H1 (cell line): ENCODE data around the gene ROM1. TPM values are rescaled to one million over a fixed set of nuclear protein-coding genes. Genes with fewer than 3 reads are reported as not detected.

Experiments
- BCL11A ChIP-seq, 2 experiments: IDR thresholded peaks; one replicate each; pipeline ENCODE4 v1.6.1; 2011; ENCODE audit warnings: low read depth in 2 of 2, low read length in 2 of 2, mild to moderate bottlenecking in 2 of 2
- CBX5 ChIP-seq: fragments of 300-800, 300-1000 bp; sonication (generic); IDR thresholded peaks from 2 replicates; pipeline ENCODE4 v1.7.1; 2016; ENCODE audit warnings: antibody characterized with exemption, low read length, low read depth
- CHD1 ChIP-seq: IDR thresholded peaks from 2 replicates; pipeline ENCODE4 v1.6.1; 2012; ENCODE audit warnings: low read depth, low read length, improper control_type of control experiment
- EP300 ChIP-seq, 2 experiments: IDR thresholded peaks; 1 replicate in 1 of 2; 2 replicates in 1 of 2; pipeline ENCODE4 v1.6.1; 2011 to 2012; ENCODE audit warnings: low read depth in 2 of 2, low read length in 2 of 2, mild to moderate bottlenecking in 2 of 2, borderline replicate concordance in 1 of 2, inconsistent platforms in 1 of 2, moderate library complexity in 1 of 2
- GABPA ChIP-seq: IDR thresholded peaks from 2 replicates; pipeline ENCODE4 v1.6.1; 2011; ENCODE audit warnings: mild to moderate bottlenecking, low read length, moderate library complexity, borderline replicate concordance; ENCODE audit not compliant: insufficient read depth
- MAFK ChIP-seq: IDR thresholded peaks from 2 replicates; pipeline ENCODE4 v1.6.1; 2012; ENCODE audit warnings: low read depth, mild to moderate bottlenecking, improper control_type of control experiment, low read length
- POLR2AphosphoS5 ChIP-seq: IDR thresholded peaks from 2 replicates; pipeline ENCODE4 v1.6.1; 2011; ENCODE audit warnings: low read depth, low read length
- SAP30 ChIP-seq: fragments of 300-600 bp; sonication (generic); IDR thresholded peaks from 2 replicates; pipeline ENCODE4 v1.7.1; 2012; ENCODE audit warnings: low read length, moderate library complexity, mild to moderate bottlenecking, inconsistent platforms; ENCODE audit not compliant: insufficient read depth, insufficient replicate concordance
- SP2 ChIP-seq: IDR thresholded peaks from 2 replicates; pipeline ENCODE4 v1.6.1; 2012; ENCODE audit warnings: mild to moderate bottlenecking, low read length, inconsistent platforms
- polyA plus RNA-seq, 7 experiments: library from polyadenylated mRNA; depleted of rRNA in 3 of 7; stranded (reverse) in 5 of 7; unstranded in 2 of 7; fragments of >200 nt in 5 of 7; fragments of 200-250 nt in 2 of 7; gene quantifications; 1 replicate in 5 of 7; 2 replicates in 1 of 7; 4 replicates in 1 of 7; pipeline versions ENCODE4 v1.2.1 to v1.2.3, GENCODE V29; 2011 to 2013; ENCODE audit warnings: missing spikeins in 2 of 7, mixed read lengths in 2 of 7
- total RNA-seq: library from RNA; stranded (reverse); fragmentation: NEBNext Ultra II Directional; extraction: Animal tissue kit (Norgen Biotek cat#: 25700); gene quantifications from 2 replicates; pipeline ENCODE4 v1.2.1, GENCODE V29; 2021
- TF ChIP-seq, protein P1 (sequence below): fragments of 300-600 bp; sonication (generic); IDR thresholded peaks from 2 replicates; pipeline ENCODE4 v1.7.1; 2012; ENCODE audit warnings: low read length, moderate library complexity, mild to moderate bottlenecking, inconsistent platforms; ENCODE audit not compliant: insufficient replicate concordance
- TF ChIP-seq, protein P2 (sequence below): IDR thresholded peaks from 2 replicates; pipeline ENCODE4 v1.6.1; 2011; ENCODE audit warnings: low read depth, mild to moderate bottlenecking, low read length; ENCODE audit not compliant: insufficient read depth

Gene ROM1
- total and polyA plus RNA-seq, 2 of the 8 experiments (the other 6 are each of a cell fraction or from before 2014, with no cell fraction given) = 0.86 to 2.2 TPM

DNA sequence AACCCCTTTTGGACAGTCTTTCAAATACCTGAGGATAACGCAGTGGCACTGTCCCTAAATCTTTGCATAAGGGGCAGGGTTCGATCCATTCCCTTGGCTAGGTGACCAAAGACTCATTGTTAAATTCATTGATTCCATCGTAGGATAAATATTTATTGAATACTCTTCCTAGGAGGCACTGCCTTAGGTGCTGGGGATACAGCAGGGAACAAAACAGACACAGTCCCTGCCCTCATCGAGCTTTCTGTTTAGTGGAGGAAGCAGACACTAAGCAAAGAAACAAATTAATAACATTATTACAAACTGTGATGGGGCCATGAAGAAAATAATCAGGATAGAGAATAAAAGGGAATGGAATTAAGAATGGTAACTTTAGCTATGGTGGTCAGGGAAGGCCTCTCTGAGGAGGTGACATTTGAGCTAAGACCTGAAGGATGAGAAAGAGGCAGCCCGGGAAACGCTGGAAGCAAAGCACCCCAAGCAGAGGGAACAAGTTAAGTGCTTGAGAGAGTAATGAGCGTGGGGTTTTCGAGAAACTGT is 8.0 kb downstream of the ROM1 start (continued):
- TF ChIP-seq, protein P1, sequence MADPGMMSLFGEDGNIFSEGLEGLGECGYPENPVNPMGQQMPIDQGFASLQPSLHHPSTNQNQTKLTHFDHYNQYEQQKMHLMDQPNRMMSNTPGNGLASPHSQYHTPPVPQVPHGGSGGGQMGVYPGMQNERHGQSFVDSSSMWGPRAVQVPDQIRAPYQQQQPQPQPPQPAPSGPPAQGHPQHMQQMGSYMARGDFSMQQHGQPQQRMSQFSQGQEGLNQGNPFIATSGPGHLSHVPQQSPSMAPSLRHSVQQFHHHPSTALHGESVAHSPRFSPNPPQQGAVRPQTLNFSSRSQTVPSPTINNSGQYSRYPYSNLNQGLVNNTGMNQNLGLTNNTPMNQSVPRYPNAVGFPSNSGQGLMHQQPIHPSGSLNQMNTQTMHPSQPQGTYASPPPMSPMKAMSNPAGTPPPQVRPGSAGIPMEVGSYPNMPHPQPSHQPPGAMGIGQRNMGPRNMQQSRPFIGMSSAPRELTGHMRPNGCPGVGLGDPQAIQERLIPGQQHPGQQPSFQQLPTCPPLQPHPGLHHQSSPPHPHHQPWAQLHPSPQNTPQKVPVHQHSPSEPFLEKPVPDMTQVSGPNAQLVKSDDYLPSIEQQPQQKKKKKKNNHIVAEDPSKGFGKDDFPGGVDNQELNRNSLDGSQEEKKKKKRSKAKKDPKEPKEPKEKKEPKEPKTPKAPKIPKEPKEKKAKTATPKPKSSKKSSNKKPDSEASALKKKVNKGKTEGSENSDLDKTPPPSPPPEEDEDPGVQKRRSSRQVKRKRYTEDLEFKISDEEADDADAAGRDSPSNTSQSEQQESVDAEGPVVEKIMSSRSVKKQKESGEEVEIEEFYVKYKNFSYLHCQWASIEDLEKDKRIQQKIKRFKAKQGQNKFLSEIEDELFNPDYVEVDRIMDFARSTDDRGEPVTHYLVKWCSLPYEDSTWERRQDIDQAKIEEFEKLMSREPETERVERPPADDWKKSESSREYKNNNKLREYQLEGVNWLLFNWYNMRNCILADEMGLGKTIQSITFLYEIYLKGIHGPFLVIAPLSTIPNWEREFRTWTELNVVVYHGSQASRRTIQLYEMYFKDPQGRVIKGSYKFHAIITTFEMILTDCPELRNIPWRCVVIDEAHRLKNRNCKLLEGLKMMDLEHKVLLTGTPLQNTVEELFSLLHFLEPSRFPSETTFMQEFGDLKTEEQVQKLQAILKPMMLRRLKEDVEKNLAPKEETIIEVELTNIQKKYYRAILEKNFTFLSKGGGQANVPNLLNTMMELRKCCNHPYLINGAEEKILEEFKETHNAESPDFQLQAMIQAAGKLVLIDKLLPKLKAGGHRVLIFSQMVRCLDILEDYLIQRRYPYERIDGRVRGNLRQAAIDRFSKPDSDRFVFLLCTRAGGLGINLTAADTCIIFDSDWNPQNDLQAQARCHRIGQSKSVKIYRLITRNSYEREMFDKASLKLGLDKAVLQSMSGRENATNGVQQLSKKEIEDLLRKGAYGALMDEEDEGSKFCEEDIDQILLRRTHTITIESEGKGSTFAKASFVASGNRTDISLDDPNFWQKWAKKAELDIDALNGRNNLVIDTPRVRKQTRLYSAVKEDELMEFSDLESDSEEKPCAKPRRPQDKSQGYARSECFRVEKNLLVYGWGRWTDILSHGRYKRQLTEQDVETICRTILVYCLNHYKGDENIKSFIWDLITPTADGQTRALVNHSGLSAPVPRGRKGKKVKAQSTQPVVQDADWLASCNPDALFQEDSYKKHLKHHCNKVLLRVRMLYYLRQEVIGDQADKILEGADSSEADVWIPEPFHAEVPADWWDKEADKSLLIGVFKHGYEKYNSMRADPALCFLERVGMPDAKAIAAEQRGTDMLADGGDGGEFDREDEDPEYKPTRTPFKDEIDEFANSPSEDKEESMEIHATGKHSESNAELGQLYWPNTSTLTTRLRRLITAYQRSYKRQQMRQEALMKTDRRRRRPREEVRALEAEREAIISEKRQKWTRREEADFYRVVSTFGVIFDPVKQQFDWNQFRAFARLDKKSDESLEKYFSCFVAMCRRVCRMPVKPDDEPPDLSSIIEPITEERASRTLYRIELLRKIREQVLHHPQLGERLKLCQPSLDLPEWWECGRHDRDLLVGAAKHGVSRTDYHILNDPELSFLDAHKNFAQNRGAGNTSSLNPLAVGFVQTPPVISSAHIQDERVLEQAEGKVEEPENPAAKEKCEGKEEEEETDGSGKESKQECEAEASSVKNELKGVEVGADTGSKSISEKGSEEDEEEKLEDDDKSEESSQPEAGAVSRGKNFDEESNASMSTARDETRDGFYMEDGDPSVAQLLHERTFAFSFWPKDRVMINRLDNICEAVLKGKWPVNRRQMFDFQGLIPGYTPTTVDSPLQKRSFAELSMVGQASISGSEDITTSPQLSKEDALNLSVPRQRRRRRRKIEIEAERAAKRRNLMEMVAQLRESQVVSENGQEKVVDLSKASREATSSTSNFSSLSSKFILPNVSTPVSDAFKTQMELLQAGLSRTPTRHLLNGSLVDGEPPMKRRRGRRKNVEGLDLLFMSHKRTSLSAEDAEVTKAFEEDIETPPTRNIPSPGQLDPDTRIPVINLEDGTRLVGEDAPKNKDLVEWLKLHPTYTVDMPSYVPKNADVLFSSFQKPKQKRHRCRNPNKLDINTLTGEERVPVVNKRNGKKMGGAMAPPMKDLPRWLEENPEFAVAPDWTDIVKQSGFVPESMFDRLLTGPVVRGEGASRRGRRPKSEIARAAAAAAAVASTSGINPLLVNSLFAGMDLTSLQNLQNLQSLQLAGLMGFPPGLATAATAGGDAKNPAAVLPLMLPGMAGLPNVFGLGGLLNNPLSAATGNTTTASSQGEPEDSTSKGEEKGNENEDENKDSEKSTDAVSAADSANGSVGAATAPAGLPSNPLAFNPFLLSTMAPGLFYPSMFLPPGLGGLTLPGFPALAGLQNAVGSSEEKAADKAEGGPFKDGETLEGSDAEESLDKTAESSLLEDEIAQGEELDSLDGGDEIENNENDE = no peak
- TF ChIP-seq, protein P2, sequence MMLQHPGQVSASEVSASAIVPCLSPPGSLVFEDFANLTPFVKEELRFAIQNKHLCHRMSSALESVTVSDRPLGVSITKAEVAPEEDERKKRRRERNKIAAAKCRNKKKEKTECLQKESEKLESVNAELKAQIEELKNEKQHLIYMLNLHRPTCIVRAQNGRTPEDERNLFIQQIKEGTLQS = no peak
- TF ChIP-seq CHD1 (no peak), GABPA (no peak), POLR2AphosphoS5 (no peak), SAP30 (no peak), MAFK (no peak), CBX5 (no peak), BCL11A (IDR thresholded peaks at IDR 0.05; ENCODE audit: low read depth in 2 of 2, low read length in 2 of 2) (no peak), EP300 (IDR thresholded peaks at IDR 0.05; ENCODE audit: borderline replicate concordance in 1 of 2, low read depth in 2 of 2, low read length in 2 of 2) (no peak), SP2 (no peak)
